DOHH2 (cell line): ENCODE results near the gene DCTN2.

Experiments used
- H3F3A ChIP-seq: fragments of 200-600 bp; sonication (generic), shearing (Covaris generic); 2 replicates; pipeline ENCODE4 v1.6.0; 2016; ENCODE audit warnings: antibody characterized with exemption, mild to moderate bottlenecking; ENCODE audit not compliant: control insufficient read depth, insufficient read depth
- H3K27ac ChIP-seq: fragments of 200-600 bp; sonication (generic); 2 replicates; pipeline ENCODE4 v1.5.1; 2014; ENCODE audit warnings: low read depth, mild to moderate bottlenecking, low read length, moderate library complexity
- H3K27me3 ChIP-seq: fragments of 200-600 bp; sonication (generic); 2 replicates; pipeline ENCODE4 v1.6.1; 2014; ENCODE audit warnings: mild to moderate bottlenecking, low read length, mixed read lengths; ENCODE audit not compliant: control insufficient read depth
- H3K36me3 ChIP-seq: fragments of 200-600 bp; sonication (generic); 2 replicates; pipeline ENCODE4 v1.6.1; 2014; ENCODE audit warnings: mild to moderate bottlenecking, low read length, moderate library complexity, mixed read lengths; ENCODE audit not compliant: control insufficient read depth
- H3K4me1 ChIP-seq: fragments of 200-600 bp; sonication (generic); 2 replicates; pipeline ENCODE4 v1.6.1; 2014; ENCODE audit warnings: mild to moderate bottlenecking, low read length, mixed read lengths; ENCODE audit not compliant: control insufficient read depth
- H3K4me2 ChIP-seq: fragments of 200-600 bp; sonication (generic); 2 replicates; pipeline ENCODE4 v1.6.0; 2014; ENCODE audit warnings: mild to moderate bottlenecking, low read length, moderate library complexity
- H3K4me3 ChIP-seq: fragments of 200-600 bp; sonication (generic); 2 replicates; pipeline ENCODE4 v1.5.1; 2014; ENCODE audit warnings: mild to moderate bottlenecking, low read length, mixed read lengths
- H3K79me2 ChIP-seq: fragments of 200-600 bp; sonication (generic); 2 replicates; pipeline ENCODE4 v1.6.1; 2014; ENCODE audit warnings: mild to moderate bottlenecking, low read length, mixed read lengths; ENCODE audit not compliant: control insufficient read depth
- H3K9me2 ChIP-seq: fragments of 200-600 bp; sonication (generic); replicated peaks from 2 replicates; pipeline ENCODE4 v1.6.1; 2014; ENCODE audit warnings: mild to moderate bottlenecking, low read length, mixed read lengths; ENCODE audit not compliant: control insufficient read depth
- H3K9me3 ChIP-seq: fragments of 200-600 bp; sonication (generic); 2 replicates; pipeline ENCODE4 v1.6.1; 2014; ENCODE audit warnings: antibody characterized with exemption, low read length, mixed read lengths; ENCODE audit not compliant: control insufficient read depth, insufficient read depth
- H4K20me1 ChIP-seq: fragments of 200-600 bp; sonication (generic); 2 replicates; pipeline ENCODE4 v1.6.0; 2014; ENCODE audit warnings: low read depth, mild to moderate bottlenecking, antibody characterized with exemption, low read length, moderate library complexity; ENCODE audit not compliant: control insufficient read depth, insufficient read depth
- CTCF ChIP-seq: fragments of 200-600 bp; sonication (generic); IDR thresholded peaks from one replicate; pipeline ENCODE4 v1.5.1; 2014; ENCODE audit warnings: antibody characterized with exemption, mild to moderate bottlenecking, low read depth, low read length; ENCODE audit not compliant: poor library complexity, severe bottlenecking
- EZH2phosphoT487 ChIP-seq: fragments of 200-600 bp; sonication (generic); IDR thresholded peaks from 2 replicates; pipeline ENCODE4 v1.6.1; 2017; ENCODE audit warnings: borderline replicate concordance, mild to moderate bottlenecking, antibody characterized with exemption, low read length, moderate library complexity, mixed read lengths

The DCTN2 gene

GRCh38 chr12:57576613-57577160 is 29.7 kb upstream of the DCTN2 start:
- H3K27ac ChIP-seq, result no peak overlapping the region
- H3K27me3 ChIP-seq, result peaks cover 27% of the 10 kb centered on the region
- no peak overlapping the region for H3K4me3 ChIP-seq
- H3K36me3 ChIP-seq, result no peaks in the 10 kb centered on the region
- H3K9me2 ChIP-seq, result no peaks in the 10 kb centered on the region
- H3K4me1 ChIP-seq, result no peaks in the 10 kb centered on the region
- no peaks in the 10 kb centered on the region for H4K20me1 ChIP-seq
- H3K9me3 ChIP-seq, result no peaks in the 10 kb centered on the region
- H3K4me2 ChIP-seq, result no peak overlapping the region
- TF ChIP-seq CTCF (no peak), EZH2phosphoT487 (no peak)
- no peaks in the 10 kb centered on the region for H3K79me2 ChIP-seq
- no peaks in the 10 kb centered on the region for H3F3A ChIP-seq

- Histone ChIP-seq H3K9me3 (no peaks in the 10 kb centered on the region), H3K4me3 (no peak overlapping the region), H3K9me2 (no peaks in the 10 kb centered on the region), H3K79me2 (no peaks in the 10 kb centered on the region), H3F3A (no peaks in the 10 kb centered on the region), H3K27me3 (peaks cover 25% of the 10 kb centered on the region), H3K4me2 (no peak overlapping the region), H3K27ac (no peak overlapping the region), H4K20me1 (no peaks in the 10 kb centered on the region), H3K36me3 (no peaks in the 10 kb centered on the region), H3K4me1 (no peaks in the 10 kb centered on the region)
- TF ChIP-seq EZH2phosphoT487, result no peak
- TF ChIP-seq CTCF, result no peak
These were observed 29.0 kb upstream of the DCTN2 start for GRCh38 chr12:57575771-57576612.

GRCh38 chr12:57574795-57575194 is 27.8 kb upstream of the DCTN2 start:
- no peak overlapping the region for H3K4me2 ChIP-seq
- H3K9me2 ChIP-seq, result no peaks in the 10 kb centered on the region
- no peak for TF ChIP-seq CTCF
- no peak for TF ChIP-seq EZH2phosphoT487
- H3K4me1 ChIP-seq, result no peaks in the 10 kb centered on the region
- H3K79me2 ChIP-seq, result no peaks in the 10 kb centered on the region
- H3F3A ChIP-seq, result no peaks in the 10 kb centered on the region
- H3K27me3 ChIP-seq, result peaks cover 22% of the 10 kb centered on the region
- no peaks in the 10 kb centered on the region for H3K9me3 ChIP-seq
- no peak overlapping the region for H3K27ac ChIP-seq
- no peaks in the 10 kb centered on the region for H3K36me3 ChIP-seq
- H3K4me3 ChIP-seq, result no peak overlapping the region
- H4K20me1 ChIP-seq, result no peaks in the 10 kb centered on the region
